RWPE1 (cell line): ENCODE results near the gene RYR3.

Experiments
- CTCF ChIA-PET: fragments of 350-600 bp; sonication (Branson Sonifier 250); formaldehyde crosslinking; extraction: SDS; loops from one replicate; lab custom pipeline; 2021; lab: Yijun Ruan, JAX
- POLR2A ChIA-PET: fragments of 400-600 bp; formaldehyde crosslinking; extraction: SDS; loops from one replicate; lab custom pipeline; 2020; ENCODE audit warnings: antibody characterized with exemption; ENCODE audit not compliant: low non-redundant PET; lab: Yijun Ruan, JAX
- DNase-seq: peaks from one replicate; pipeline ENCODE4 v3.0.0; 2012; ENCODE audit warnings: low spot score
- H3K27ac ChIP-seq: fragments of 450-650 bp; 2 replicates; pipeline ENCODE4 v1.5.1; 2017
- TF ChIP-seq, protein P1 (sequence below): fragments of 450-650 bp; conservative IDR thresholded peaks from 2 replicates; pipeline ENCODE4 v1.5.1; 2017; ENCODE audit warnings: low read depth, mild to moderate bottlenecking

Gene RYR3

DNA sequence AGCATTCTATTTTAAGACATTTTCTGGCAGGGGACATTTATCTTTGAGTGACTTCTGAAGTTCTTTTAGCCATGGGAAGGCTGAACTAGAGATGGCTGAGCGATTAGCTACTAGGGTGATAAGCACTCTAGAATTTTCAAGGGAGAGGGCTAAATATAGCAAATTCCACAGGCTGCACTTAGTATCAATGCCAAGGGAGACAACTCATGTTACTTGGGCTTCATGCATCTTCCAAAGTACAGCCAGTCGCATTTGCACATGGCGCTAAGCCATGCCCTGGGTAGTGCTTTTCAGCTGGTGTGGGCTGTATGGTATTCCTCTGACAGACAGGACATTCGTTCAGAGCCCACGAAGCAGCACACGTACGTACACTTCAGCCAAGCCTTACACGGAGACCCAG, 69.6 kb downstream of the RYR3 start:
- TF ChIP-seq, protein P1, sequence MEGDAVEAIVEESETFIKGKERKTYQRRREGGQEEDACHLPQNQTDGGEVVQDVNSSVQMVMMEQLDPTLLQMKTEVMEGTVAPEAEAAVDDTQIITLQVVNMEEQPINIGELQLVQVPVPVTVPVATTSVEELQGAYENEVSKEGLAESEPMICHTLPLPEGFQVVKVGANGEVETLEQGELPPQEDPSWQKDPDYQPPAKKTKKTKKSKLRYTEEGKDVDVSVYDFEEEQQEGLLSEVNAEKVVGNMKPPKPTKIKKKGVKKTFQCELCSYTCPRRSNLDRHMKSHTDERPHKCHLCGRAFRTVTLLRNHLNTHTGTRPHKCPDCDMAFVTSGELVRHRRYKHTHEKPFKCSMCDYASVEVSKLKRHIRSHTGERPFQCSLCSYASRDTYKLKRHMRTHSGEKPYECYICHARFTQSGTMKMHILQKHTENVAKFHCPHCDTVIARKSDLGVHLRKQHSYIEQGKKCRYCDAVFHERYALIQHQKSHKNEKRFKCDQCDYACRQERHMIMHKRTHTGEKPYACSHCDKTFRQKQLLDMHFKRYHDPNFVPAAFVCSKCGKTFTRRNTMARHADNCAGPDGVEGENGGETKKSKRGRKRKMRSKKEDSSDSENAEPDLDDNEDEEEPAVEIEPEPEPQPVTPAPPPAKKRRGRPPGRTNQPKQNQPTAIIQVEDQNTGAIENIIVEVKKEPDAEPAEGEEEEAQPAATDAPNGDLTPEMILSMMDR = no peak
- POLR2A ChIA-PET = no interaction called here
- DNase-seq = no peak

DNA sequence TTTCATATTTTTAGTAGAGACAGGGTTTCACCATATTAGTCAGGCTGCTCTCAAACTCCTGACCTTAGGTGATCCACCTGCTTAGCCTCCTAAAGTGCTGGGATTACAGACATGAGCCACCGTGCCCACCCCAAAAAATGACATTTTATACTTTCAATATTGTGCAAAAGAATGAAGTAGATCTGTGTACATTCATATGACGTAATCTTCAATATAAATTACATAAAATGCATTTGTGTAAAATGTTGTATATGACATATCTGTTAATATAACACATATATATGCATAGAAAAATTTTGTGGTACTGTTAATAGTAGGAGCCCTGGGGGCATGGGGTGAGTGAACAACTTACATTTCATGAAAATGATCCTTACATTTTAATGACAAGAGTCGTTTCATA, 71.7 kb downstream of the RYR3 start:
- CTCF ChIA-PET = no interaction called here
- no peak overlapping the region for H3K27ac ChIP-seq
- no peak for DNase-seq
- TF ChIP-seq, protein P1 = no peak
- POLR2A ChIA-PET = no interaction called here

More for the DNA sequence above, 69.6 kb downstream of the RYR3 start:
- CTCF ChIA-PET = no interaction called here
- H3K27ac ChIP-seq = no peak overlapping the region

DNA sequence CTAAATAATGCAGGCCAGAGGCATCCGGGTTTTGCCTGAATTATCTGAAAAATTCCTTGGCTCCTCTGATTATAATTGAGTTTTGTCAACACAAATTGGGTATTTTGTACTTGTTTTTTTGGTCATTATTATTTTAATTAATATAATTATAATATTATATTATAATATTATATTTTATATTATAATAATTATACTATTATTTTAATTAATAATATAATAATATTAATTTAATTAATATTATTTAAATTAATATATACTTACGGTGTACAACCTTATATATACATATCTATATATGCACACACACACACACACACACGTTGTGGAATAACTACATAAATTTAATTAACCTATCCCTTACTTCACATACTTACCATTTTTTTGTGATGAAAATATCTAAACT, 73.5 kb downstream of the RYR3 start:
- CTCF ChIA-PET = no interaction called here
- TF ChIP-seq, protein P1 = no peak
- no peak for DNase-seq
- H3K27ac ChIP-seq = no peak overlapping the region
- POLR2A ChIA-PET = no interaction called here

DNA sequence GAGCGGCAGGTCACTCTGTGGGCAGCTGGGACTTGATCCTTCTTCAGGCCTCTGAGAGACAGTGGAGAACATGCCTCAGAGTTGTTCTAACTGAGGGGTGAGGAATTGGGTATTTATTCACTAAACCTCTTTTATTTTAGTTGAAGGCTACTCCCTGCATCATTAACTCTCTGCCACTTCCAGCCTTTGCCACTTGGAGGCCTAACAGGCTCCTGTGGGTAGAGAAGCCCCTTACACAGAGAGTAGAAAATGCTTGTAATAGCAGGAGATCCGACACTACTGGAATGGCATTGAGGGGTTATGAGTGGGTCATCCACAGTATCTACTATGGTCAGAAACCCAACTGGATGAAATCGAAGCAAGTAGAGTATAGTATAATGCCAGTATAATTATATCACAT, 81.7 kb downstream of the RYR3 start:
- ChIA-PET POLR2A (no interaction called here), CTCF (no interaction called here)
- TF ChIP-seq, protein P1 = no peak
- no peak overlapping the region for H3K27ac ChIP-seq
- DNase-seq = no peak

DNA sequence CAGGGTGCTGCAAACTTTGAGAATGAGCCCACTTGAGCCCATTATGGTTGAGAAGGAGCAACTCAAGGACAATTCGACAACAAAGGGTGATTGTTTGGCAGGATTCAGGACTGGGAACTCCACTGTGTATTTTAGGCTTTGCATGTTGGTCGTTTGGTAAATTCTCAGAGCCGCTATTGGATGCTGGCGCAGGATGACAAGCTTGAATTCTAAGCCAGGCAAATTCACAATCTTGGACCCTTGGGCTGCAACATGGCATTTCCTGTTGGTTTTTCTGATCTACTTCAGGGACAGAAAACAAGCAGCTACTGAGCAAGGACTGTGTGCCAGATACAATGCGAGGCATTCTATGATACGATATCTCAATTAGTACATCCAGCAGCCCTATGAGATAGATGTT, 82.8 kb downstream of the RYR3 start:
- POLR2A ChIA-PET = no interaction called here
- no peak overlapping the region for H3K27ac ChIP-seq
- TF ChIP-seq, protein P1 = no peak
- CTCF ChIA-PET = interaction anchor here (0.5 kb wide), 1 partner anchor 246 kb away, joined by 4 read pairs; no protein-coding TSS in a partner anchor
- DNase-seq = no peak

DNA sequence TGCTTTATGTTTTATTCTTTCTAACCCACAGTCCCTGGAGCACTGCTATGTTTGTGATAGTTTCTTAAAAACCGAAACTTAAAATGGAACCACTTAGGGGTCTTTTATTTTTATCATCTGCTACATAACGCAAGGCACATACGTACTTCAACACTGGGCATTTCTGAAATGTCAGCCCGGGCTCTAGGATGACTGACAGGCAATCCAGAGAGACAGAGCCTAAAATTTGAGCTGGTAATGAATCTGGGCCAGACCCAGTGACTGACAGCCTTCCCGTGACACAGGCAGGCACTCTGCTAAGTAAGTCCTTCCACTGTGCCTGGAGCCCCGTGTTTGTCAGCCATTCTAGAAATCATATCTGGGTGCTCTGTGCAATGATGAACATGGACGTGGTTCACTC, 84.6 kb downstream of the RYR3 start:
- TF ChIP-seq, protein P1 = no peak
- ChIA-PET POLR2A (no interaction called here), CTCF (no interaction called here)
- DNase-seq = no peak
- H3K27ac ChIP-seq = no peak overlapping the region
